H9 (cell line): Measurements from ENCODE around the gene VPS51. TPM values are rescaled to one million over a fixed set of nuclear protein-coding genes. Genes with fewer than 3 reads are reported as not detected.

Experiments
- DNase-seq: peaks from one replicate; pipeline ENCODE4 v3.0.0-alpha.2; 2017
- H2AFZ ChIP-seq: one replicate; pipeline ENCODE4 v1.6.1; 2013; ENCODE audit warnings: mild to moderate bottlenecking, low read length, control low read depth, moderate library complexity
- H2AK5ac ChIP-seq: 2 replicates; pipeline ENCODE4 v1.6.1; 2013; ENCODE audit warnings: low read length, control low read depth, mixed read lengths; ENCODE audit not compliant: insufficient read length
- H2BK120ac ChIP-seq: one replicate; pipeline ENCODE4 v1.6.1; 2013; ENCODE audit warnings: low read depth, mild to moderate bottlenecking, low read length, control low read depth, inconsistent platforms; ENCODE audit not compliant: poor library complexity, severe bottlenecking
- H2BK12ac ChIP-seq: 2 replicates; pipeline ENCODE4 v1.6.1; 2013; ENCODE audit warnings: low read length, control low read depth, mixed read lengths, low read depth; ENCODE audit not compliant: insufficient read length
- H2BK15ac ChIP-seq: 2 replicates; pipeline ENCODE4 v1.6.1; 2013; ENCODE audit warnings: low read depth, low read length, control low read depth
- H2BK20ac ChIP-seq: one replicate; pipeline ENCODE4 v1.6.1; 2013; ENCODE audit warnings: low read depth, mild to moderate bottlenecking, low read length, control low read depth, inconsistent platforms; ENCODE audit not compliant: poor library complexity, severe bottlenecking
- H2BK5ac ChIP-seq: 2 replicates; pipeline ENCODE4 v1.6.1; 2013; ENCODE audit warnings: low read length, control low read depth, mixed read lengths; ENCODE audit not compliant: insufficient read length
- H3K14ac ChIP-seq: 2 replicates; pipeline ENCODE4 v1.6.1; 2013; ENCODE audit warnings: low read length, control low read depth; ENCODE audit not compliant: insufficient read depth
- H3K18ac ChIP-seq: 2 replicates; pipeline ENCODE4 v1.6.1; 2013; ENCODE audit warnings: low read depth, mild to moderate bottlenecking, mixed read lengths, low read length, control low read depth; ENCODE audit not compliant: insufficient read length
- H3K23ac ChIP-seq: 2 replicates; pipeline ENCODE4 v1.6.1; 2013; ENCODE audit warnings: low read length, control low read depth, mixed read lengths, low read depth; ENCODE audit not compliant: insufficient read length
- H3K23me2 ChIP-seq: 2 replicates; pipeline ENCODE4 v1.6.1; 2013; ENCODE audit warnings: low read depth, mild to moderate bottlenecking, mixed read lengths, low read length, control low read depth; ENCODE audit not compliant: insufficient read length, poor library complexity, severe bottlenecking
- H3K27ac ChIP-seq: 2 replicates; pipeline ENCODE4 v1.5.1; 2013; ENCODE audit warnings: low read length, control low read depth, mixed read lengths, low read depth; ENCODE audit not compliant: insufficient read length
- H3K27me3 ChIP-seq: 2 replicates; pipeline ENCODE4 v1.6.1; 2013; ENCODE audit warnings: low read length, control low read depth, inconsistent platforms; ENCODE audit not compliant: insufficient read depth
- H3K4ac ChIP-seq: 2 replicates; pipeline ENCODE4 v1.6.1; 2013; ENCODE audit warnings: low read depth, mild to moderate bottlenecking, control low read depth, inconsistent platforms, low read length, moderate library complexity
- H3K4me1 ChIP-seq: 2 replicates; pipeline ENCODE4 v1.6.1; 2013; ENCODE audit warnings: low read length, control low read depth, inconsistent platforms; ENCODE audit not compliant: insufficient read depth
- H3K4me2 ChIP-seq: 2 replicates; pipeline ENCODE4 v1.6.1; 2013; ENCODE audit warnings: low read length, control low read depth, mixed read lengths; ENCODE audit not compliant: insufficient read length, insufficient read depth
- H3K56ac ChIP-seq: 2 replicates; pipeline ENCODE4 v1.6.1; 2013; ENCODE audit warnings: low read depth, mild to moderate bottlenecking, mixed read lengths, low read length, control low read depth; ENCODE audit not compliant: insufficient read length
- H3K79me1 ChIP-seq: 2 replicates; pipeline ENCODE4 v1.6.1; 2013; ENCODE audit warnings: low read depth, mild to moderate bottlenecking, moderate library complexity, low read length, control low read depth, inconsistent platforms; ENCODE audit not compliant: insufficient read depth, poor library complexity, severe bottlenecking
- H3K79me2 ChIP-seq: 2 replicates; pipeline ENCODE4 v1.6.1; 2013; ENCODE audit warnings: low read length, control low read depth, inconsistent platforms; ENCODE audit not compliant: insufficient read depth
- H3K9ac ChIP-seq: 2 replicates; pipeline ENCODE4 v1.6.1; 2013; ENCODE audit warnings: low read length, control low read depth, mixed read lengths; ENCODE audit not compliant: insufficient read length; ENCODE audit errors: extremely low read depth
- H3K9me3 ChIP-seq: one replicate; pipeline ENCODE4 v1.6.1; 2013; ENCODE audit warnings: low read depth, low read length, inconsistent platforms; ENCODE audit not compliant: control insufficient read depth
- H3T11ph ChIP-seq: one replicate; pipeline ENCODE4 v1.6.1; 2013; ENCODE audit warnings: mild to moderate bottlenecking, low read length, control low read depth, inconsistent platforms
- H4K20me1 ChIP-seq: one replicate; pipeline ENCODE4 v1.6.1; 2013; ENCODE audit not compliant: control insufficient read depth, insufficient read length, insufficient read depth
- H4K5ac ChIP-seq: 2 replicates; pipeline ENCODE4 v1.6.1; 2013; ENCODE audit warnings: low read depth, mild to moderate bottlenecking, mixed read lengths, low read length, control low read depth; ENCODE audit not compliant: insufficient read length
- H4K8ac ChIP-seq: replicated peaks from 2 replicates; pipeline ENCODE4 v1.6.1; 2013; ENCODE audit warnings: low read length, control low read depth, mixed read lengths, low read depth; ENCODE audit not compliant: insufficient read length
- H4K91ac ChIP-seq: 2 replicates; pipeline ENCODE4 v1.6.1; 2013; ENCODE audit warnings: low read depth, mild to moderate bottlenecking, moderate library complexity, mixed read lengths, low read length, control low read depth; ENCODE audit not compliant: insufficient read length
- H3K27ac Mint-ChIP-seq, 3 experiments: 2 replicates in 2 of 3; 3 replicates in 1 of 3; pipeline ENCODE4 v1.8.0; 2020 to 2021; ENCODE audit warnings: mixed read lengths in 3 of 3, mild to moderate bottlenecking in 1 of 3, moderate library complexity in 1 of 3
- H3K27me3 Mint-ChIP-seq: 2 replicates; pipeline ENCODE4 v1.8.0; 2021; ENCODE audit warnings: low read depth, mild to moderate bottlenecking, moderate library complexity, mixed read lengths
- H3K36me3 Mint-ChIP-seq, 3 experiments: 2 replicates in 2 of 3; 3 replicates in 1 of 3; pipeline ENCODE4 v1.8.0; 2020 to 2021; ENCODE audit warnings: low read depth in 3 of 3, mixed read lengths in 3 of 3; ENCODE audit not compliant: insufficient read depth in 1 of 3
- H3K4me1 Mint-ChIP-seq, 2 experiments: 2 replicates each; pipeline ENCODE4 v1.8.0; 2020; ENCODE audit warnings: mixed read lengths in 2 of 2
- H3K4me3 Mint-ChIP-seq, 2 experiments: 2 replicates in 1 of 2; 3 replicates in 1 of 2; pipeline ENCODE4 v1.8.0; 2020 to 2021; ENCODE audit warnings: mild to moderate bottlenecking in 2 of 2, mixed read lengths in 2 of 2, moderate library complexity in 1 of 2
- H3K9me3 Mint-ChIP-seq, 2 experiments: 2 replicates in 1 of 2; 3 replicates in 1 of 2; pipeline ENCODE4 v1.8.0; 2020; ENCODE audit warnings: mild to moderate bottlenecking in 2 of 2, mixed read lengths in 2 of 2, moderate library complexity in 1 of 2
- WGBS: extraction: QIAGEN DNeasy Blood & Tissue Kit; methylation state at CpG from one replicate; pipeline ENCODE4 v1.1.7; 2013; ENCODE audit warnings: missing lambda C conversion rate, low lambda C conversion rate, mixed read lengths; ENCODE audit not compliant: insufficient read length; ENCODE audit errors: extremely low coverage; 5-methylcytosine and 5-hydroxymethylcytosine counted together
- total RNA-seq: library from RNA; stranded (reverse); gene quantifications from 2 replicates; pipeline ENCODE4 v1.2.1, GENCODE V29; 2021
- TF ChIP-seq, protein P1 (sequence below): fragments of 200-600 bp; sonication (generic); conservative IDR thresholded peaks from 3 replicates; pipeline ENCODE4 v1.8.0; 2021; ENCODE audit warnings: antibody characterized with exemption, mild to moderate bottlenecking

The VPS51 gene
- total RNA-seq, 1 experiment from 2014 or later = 94.7 TPM

DNA sequence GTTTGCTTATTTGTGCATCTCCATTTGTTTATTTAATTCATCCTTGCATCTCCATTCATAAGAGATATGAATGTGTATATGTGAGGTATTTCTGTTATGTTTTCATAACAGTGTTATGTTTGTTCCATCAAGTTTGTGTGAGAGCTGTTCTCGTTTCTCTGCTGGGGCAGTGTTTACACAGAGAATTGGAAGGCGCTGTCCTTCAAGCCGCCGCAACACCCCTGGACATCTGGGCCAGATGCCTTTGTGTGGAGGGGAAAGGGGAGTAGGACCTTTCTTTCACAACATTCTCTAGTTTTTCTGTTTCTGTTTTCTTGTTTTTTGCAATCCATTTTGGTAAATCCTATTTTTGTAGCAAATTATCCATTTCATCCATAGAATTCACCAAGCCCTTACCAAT lies 8.6 kb downstream of the VPS51 start:
- Histone ChIP-seq H4K20me1 (no peaks in the 10 kb centered on the region), H3K4me1 (no peaks in the 10 kb centered on the region), H2BK120ac (no peak overlapping the region), H3K27ac (no peak overlapping the region), H3K27me3 (no peaks in the 10 kb centered on the region), H3T11ph (no peak overlapping the region), H3K4me2 (no peak overlapping the region), H3K23me2 (no peaks in the 10 kb centered on the region), H2BK15ac (no peak overlapping the region), H4K8ac (no peak overlapping the region), H2BK12ac (no peak overlapping the region), H3K9me3 (no peaks in the 10 kb centered on the region), H2BK5ac (no peak overlapping the region), H4K5ac (no peak overlapping the region), H4K91ac (no peak overlapping the region), H3K79me1 (no peaks in the 10 kb centered on the region), H3K18ac (no peak overlapping the region), H2AK5ac (no peak overlapping the region), H3K14ac (no peak overlapping the region), H2BK20ac (no peak overlapping the region), H3K56ac (no peak overlapping the region), H3K79me2 (no peaks in the 10 kb centered on the region), H3K23ac (no peak overlapping the region), H3K4ac (no peak overlapping the region), H3K9ac (no peak overlapping the region), H2AFZ (no peak overlapping the region)
- no peak for DNase-seq
- Mint-ChIP-seq H3K27ac (no peak overlapping the region), H3K9me3 (no peaks in the 10 kb centered on the region), H3K36me3 (peaks cover 0 to 12% (median 5%) of the 10 kb centered on the region in 3 experiments; a peak in 5 of 7 replicates), H3K4me3 (no peak overlapping the region), H3K4me1 (no peaks in the 10 kb centered on the region), H3K27me3 (no peaks in the 10 kb centered on the region)
- TF ChIP-seq, protein P1, sequence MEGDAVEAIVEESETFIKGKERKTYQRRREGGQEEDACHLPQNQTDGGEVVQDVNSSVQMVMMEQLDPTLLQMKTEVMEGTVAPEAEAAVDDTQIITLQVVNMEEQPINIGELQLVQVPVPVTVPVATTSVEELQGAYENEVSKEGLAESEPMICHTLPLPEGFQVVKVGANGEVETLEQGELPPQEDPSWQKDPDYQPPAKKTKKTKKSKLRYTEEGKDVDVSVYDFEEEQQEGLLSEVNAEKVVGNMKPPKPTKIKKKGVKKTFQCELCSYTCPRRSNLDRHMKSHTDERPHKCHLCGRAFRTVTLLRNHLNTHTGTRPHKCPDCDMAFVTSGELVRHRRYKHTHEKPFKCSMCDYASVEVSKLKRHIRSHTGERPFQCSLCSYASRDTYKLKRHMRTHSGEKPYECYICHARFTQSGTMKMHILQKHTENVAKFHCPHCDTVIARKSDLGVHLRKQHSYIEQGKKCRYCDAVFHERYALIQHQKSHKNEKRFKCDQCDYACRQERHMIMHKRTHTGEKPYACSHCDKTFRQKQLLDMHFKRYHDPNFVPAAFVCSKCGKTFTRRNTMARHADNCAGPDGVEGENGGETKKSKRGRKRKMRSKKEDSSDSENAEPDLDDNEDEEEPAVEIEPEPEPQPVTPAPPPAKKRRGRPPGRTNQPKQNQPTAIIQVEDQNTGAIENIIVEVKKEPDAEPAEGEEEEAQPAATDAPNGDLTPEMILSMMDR = no peak
- WGBS = no CpG with 5 or more reads among the region's 4 CpGs
